ENCODE results near the gene EVA1C. TPM values are rescaled to one million over a fixed set of nuclear protein-coding genes. Genes with fewer than 3 reads are reported as not detected.

Gene EVA1C
- total RNA-seq, 2 experiments from 2014 or later, result 11.1 to 12.7 TPM

- Mint-ChIP-seq H3K27me3 (no peaks in the 10 kb centered on the region), H3K4me3 (peak overlapping the region; percentile 94), H3K4me1 (ENCODE audit: low read depth) (peaks cover 63% of the 10 kb centered on the region), H3K27ac (no peak overlapping the region), H3K9me3 (no peaks in the 10 kb centered on the region), H3K36me3 (ENCODE audit: low read depth) (peaks cover 32% of the 10 kb centered on the region)
- ATAC-seq (ENCODE audit: poor library complexity), result no peak
- H3K9me3 ChIP-seq (ENCODE audit: control insufficient read depth in 1 of 2, insufficient read depth in 1 of 2, low read length in 2 of 2), result no peaks in the 10 kb centered on the region
- DNase-seq, result no peak
- H3K4me1 ChIP-seq (ENCODE audit: insufficient read depth, low read length), result peaks cover 30% of the 10 kb centered on the region
- peak overlapping the region; percentile 98 for H3K4me3 ChIP-seq (ENCODE audit: low read length)
- POLR2A ChIA-PET, result interaction anchor here (1.7 to 3.5 kb wide), 3 partner anchors 19 to 220 kb away, joined by 6 to 26 read pairs (median 7); partner anchors contain the start of genes CFAP298 and EVA1C
- peaks cover 14% of the 10 kb centered on the region for H3K36me3 ChIP-seq (ENCODE audit: insufficient read depth, low read length)
- H3K27ac ChIP-seq (ENCODE audit: low read depth in 1 of 2, low read length in 2 of 2), result no peak overlapping the region
- CTCF ChIA-PET, result interaction anchor here (1.5 kb wide), 2 partner anchors 21 to 209 kb away, joined by 3 to 4 read pairs; partner anchors contain the start of gene EVA1C
- intact Hi-C loops (cut with DNase I, micrococcal nuclease), result loop anchor here in 1 of 2 experiments (2.0 to 10.0 kb wide), 6 partner anchors 113 to 1251 kb away; partner anchors contain the start of genes CFAP298, CRYZL1, GART and ITSN1
- TF ChIP-seq, protein P1, sequence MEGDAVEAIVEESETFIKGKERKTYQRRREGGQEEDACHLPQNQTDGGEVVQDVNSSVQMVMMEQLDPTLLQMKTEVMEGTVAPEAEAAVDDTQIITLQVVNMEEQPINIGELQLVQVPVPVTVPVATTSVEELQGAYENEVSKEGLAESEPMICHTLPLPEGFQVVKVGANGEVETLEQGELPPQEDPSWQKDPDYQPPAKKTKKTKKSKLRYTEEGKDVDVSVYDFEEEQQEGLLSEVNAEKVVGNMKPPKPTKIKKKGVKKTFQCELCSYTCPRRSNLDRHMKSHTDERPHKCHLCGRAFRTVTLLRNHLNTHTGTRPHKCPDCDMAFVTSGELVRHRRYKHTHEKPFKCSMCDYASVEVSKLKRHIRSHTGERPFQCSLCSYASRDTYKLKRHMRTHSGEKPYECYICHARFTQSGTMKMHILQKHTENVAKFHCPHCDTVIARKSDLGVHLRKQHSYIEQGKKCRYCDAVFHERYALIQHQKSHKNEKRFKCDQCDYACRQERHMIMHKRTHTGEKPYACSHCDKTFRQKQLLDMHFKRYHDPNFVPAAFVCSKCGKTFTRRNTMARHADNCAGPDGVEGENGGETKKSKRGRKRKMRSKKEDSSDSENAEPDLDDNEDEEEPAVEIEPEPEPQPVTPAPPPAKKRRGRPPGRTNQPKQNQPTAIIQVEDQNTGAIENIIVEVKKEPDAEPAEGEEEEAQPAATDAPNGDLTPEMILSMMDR (IDR thresholded peaks at IDR 0.05), result no peak
- no peaks in the 10 kb centered on the region for H3K27me3 ChIP-seq (ENCODE audit: control insufficient read depth in 1 of 2, insufficient read depth in 2 of 2, low read length in 2 of 2)
These were observed 20.8 kb upstream of the EVA1C start for GRCh38 chr21:32391755-32392154.

DNA sequence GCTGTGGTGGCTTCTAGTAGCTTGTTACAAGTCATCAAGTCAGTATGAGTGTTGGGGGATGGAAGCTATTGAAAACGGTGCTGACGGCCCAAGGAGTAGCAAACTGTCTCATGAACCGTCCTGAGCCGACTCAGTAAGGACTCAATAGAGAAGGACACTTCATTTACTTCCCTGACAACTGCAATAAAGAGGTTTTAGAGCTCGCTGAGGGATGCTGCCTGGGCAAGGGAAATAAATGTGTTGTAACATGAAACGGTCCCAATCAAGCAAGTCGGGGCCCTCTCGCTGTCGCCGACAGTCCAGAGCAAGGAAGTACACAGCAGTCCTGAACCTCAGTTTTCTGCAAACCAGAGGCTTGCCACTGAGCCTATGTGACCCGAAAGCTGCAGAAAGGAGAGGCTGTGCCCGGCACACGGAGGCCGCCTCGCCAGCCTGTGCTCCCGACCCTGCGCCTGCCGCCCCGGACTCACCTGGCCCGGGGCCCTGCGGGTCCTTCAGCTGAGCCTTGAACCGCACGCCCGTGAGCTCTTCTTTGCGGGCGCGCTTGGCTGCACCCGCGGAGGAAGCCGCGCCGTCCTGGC lies 20.1 kb upstream of the EVA1C start:
- H3K9me3 ChIP-seq (ENCODE audit: control insufficient read depth in 1 of 2, insufficient read depth in 1 of 2, low read length in 2 of 2), result no peaks in the 10 kb centered on the region
- H3K4me1 ChIP-seq (ENCODE audit: insufficient read depth, low read length), result peaks cover 30% of the 10 kb centered on the region
- Mint-ChIP-seq H3K36me3 (ENCODE audit: low read depth) (peaks cover 30% of the 10 kb centered on the region), H3K4me1 (ENCODE audit: low read depth) (peaks cover 59% of the 10 kb centered on the region), H3K4me3 (peak overlapping the region; percentile 94), H3K27ac (peak overlapping the region; percentile 80), H3K9me3 (no peaks in the 10 kb centered on the region), H3K27me3 (no peaks in the 10 kb centered on the region)
- no peak overlapping the region for H3K27ac ChIP-seq (ENCODE audit: low read depth in 1 of 2, low read length in 2 of 2)
- ChIA-PET POLR2A (interaction anchor here (1.0 to 3.5 kb wide), 4 partner anchors 19 to 335 kb away, joined by 4 to 26 read pairs (median 6); partner anchors contain the start of genes CFAP298, EVA1C and SYNJ1), CTCF (interaction anchor here (1.5 kb wide), 2 partner anchors 20 to 209 kb away, joined by 3 to 4 read pairs; partner anchors contain the start of gene EVA1C)
- intact Hi-C loops (cut with DNase I, micrococcal nuclease), result loop anchor here in 1 of 2 experiments (2.0 to 10.0 kb wide), 6 partner anchors 114 to 1250 kb away; partner anchors contain the start of genes CFAP298, CRYZL1, GART and ITSN1
- DNase-seq, result peak in 1 of 14 experiments; percentile 17
- no peaks in the 10 kb centered on the region for H3K27me3 ChIP-seq (ENCODE audit: control insufficient read depth in 1 of 2, insufficient read depth in 2 of 2, low read length in 2 of 2)
- H3K36me3 ChIP-seq (ENCODE audit: insufficient read depth, low read length), result peaks cover 13% of the 10 kb centered on the region
- H3K4me3 ChIP-seq (ENCODE audit: low read length), result peak overlapping the region; percentile 98
- ATAC-seq (ENCODE audit: poor library complexity), result no peak
- TF ChIP-seq, protein P1 (IDR thresholded peaks at IDR 0.05), result no peak

DNA sequence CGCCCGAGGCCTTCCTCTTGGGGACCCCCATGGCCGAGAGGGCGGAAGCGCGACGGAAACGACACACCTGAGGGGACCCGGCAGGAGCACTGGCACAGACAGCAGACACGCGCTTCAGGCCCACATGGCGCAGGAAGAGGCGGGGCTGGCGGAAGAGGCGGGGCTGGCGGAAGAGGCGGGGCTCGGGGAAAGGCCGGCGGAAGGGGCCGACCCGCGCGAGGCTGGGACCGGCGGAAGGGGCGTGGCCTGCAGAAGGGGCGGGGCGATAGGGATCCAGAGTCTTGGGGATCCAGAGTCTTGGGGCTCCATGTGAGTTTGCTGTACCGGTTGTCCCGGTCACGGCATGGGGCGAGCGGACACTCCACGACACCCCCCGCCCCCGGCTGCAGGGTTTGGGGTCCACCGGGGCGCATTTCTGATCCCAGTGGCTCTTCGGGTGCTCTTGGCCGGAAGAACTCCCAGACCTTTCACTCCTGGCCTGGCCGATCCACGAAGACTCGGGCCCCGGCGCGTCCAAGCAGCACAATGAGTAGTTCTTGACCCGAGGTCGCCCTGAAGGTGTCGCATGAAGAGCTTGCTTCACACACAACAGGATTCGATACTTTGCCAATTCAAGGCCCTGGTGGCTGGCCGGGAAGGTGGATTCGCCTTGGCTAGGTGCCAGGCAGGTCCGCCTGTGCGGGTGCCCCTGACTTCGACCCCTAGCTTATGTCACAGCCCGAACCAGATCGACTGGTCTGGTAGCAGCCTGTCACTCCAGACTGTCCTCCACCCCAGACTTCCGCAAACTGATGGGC lies 19.4 kb upstream of the EVA1C start, which contains the start of gene URB1:
URB1 (minus strand) TSS at position 133 of the 797 bp plus-strand sequence; CDS start at position 31, 102 bp downstream.
- H3K4me3 ChIP-seq (ENCODE audit: low read length), result peak within 1 kb of the TSS; percentile 98
- intact Hi-C loops (cut with DNase I, micrococcal nuclease), result loop anchor here in 1 of 2 experiments (1.0 to 10.0 kb wide), 7 partner anchors 18 to 1249 kb away; partner anchors contain the start of genes CFAP298, CRYZL1, GART and ITSN1
- POLR2A ChIA-PET, result interaction anchor here (1.0 to 3.5 kb wide), 4 partner anchors 18 to 334 kb away, joined by 4 to 26 read pairs (median 6); partner anchors contain the start of genes CFAP298, EVA1C and SYNJ1
- H3K27ac Mint-ChIP-seq, result peak within 1 kb of the TSS; percentile 80
- H3K4me3 Mint-ChIP-seq, result peak within 1 kb of the TSS; percentile 94
- H3K4me1 Mint-ChIP-seq (ENCODE audit: low read depth), result peaks cover 52% of the 10 kb centered on the region
- peaks cover 23% of the 10 kb centered on the region for H3K36me3 Mint-ChIP-seq (ENCODE audit: low read depth)
- DNase-seq (peak; percentile 90 to 98 (median 95)), ATAC-seq (ENCODE audit: poor library complexity) (peak; percentile 97)
- H3K9me3 Mint-ChIP-seq, result no peaks in the 10 kb centered on the region
- H3K27me3 ChIP-seq (ENCODE audit: control insufficient read depth in 1 of 2, insufficient read depth in 2 of 2, low read length in 2 of 2), result no peaks in the 10 kb centered on the region
- peak within 1 kb of the TSS; percentile 60 to 64 for H3K27ac ChIP-seq (ENCODE audit: low read depth in 1 of 2, low read length in 2 of 2)
- H3K36me3 ChIP-seq (ENCODE audit: insufficient read depth, low read length), result peaks cover 9% of the 10 kb centered on the region
- peaks cover 26% of the 10 kb centered on the region for H3K4me1 ChIP-seq (ENCODE audit: insufficient read depth, low read length)
- TF ChIP-seq, protein P1 (IDR thresholded peaks at IDR 0.05), result no peak
- H3K27me3 Mint-ChIP-seq, result peaks cover under 1% of the 10 kb centered on the region
- H3K9me3 ChIP-seq (ENCODE audit: control insufficient read depth in 1 of 2, insufficient read depth in 1 of 2, low read length in 2 of 2), result no peaks in the 10 kb centered on the region
- CTCF ChIA-PET, result interaction anchor here (1.5 to 1.7 kb wide), 2 partner anchors 208 kb away, joined by 4 to 5 read pairs; no protein-coding TSS in a partner anchor
